Omental fat pad (tissue), 4 donors: ENCODE data around the gene ZNF319. TPM values are rescaled to one million over a fixed set of nuclear protein-coding genes. Genes with fewer than 3 reads are reported as not detected.

Experiments used
- ATAC-seq: fragments of 150-250 bp; one replicate; pipeline ENCODE4 v1.9.1; 2016; ENCODE audit warnings: mild to moderate bottlenecking, moderate library complexity; ENCODE audit not compliant: low FRiP score
- DNase-seq: peaks from one replicate; pipeline ENCODE4 v3.0.0-alpha.2; 2019; ENCODE audit warnings: low spot score
- total RNA-seq, 4 donors: library from RNA; depleted of rRNA; stranded (reverse); fragments of >200 nt; gene quantifications; one replicate each; pipeline ENCODE4 v1.1.0, GENCODE V29; 2016
- TF ChIP-seq, protein P1 (sequence below), 3 donors: fragments of 450-650 bp; IDR thresholded peaks; one replicate each; pipeline ENCODE4 v1.5.1; 2016 to 2017; ENCODE audit warnings: antibody characterized with exemption in 3 of 3, mild to moderate bottlenecking in 3 of 3, moderate library complexity in 2 of 3

Gene ZNF319
- total RNA-seq, 4 donors from 2014 or later: 3.2 to 9.1 (median 5.6) TPM

DNA sequence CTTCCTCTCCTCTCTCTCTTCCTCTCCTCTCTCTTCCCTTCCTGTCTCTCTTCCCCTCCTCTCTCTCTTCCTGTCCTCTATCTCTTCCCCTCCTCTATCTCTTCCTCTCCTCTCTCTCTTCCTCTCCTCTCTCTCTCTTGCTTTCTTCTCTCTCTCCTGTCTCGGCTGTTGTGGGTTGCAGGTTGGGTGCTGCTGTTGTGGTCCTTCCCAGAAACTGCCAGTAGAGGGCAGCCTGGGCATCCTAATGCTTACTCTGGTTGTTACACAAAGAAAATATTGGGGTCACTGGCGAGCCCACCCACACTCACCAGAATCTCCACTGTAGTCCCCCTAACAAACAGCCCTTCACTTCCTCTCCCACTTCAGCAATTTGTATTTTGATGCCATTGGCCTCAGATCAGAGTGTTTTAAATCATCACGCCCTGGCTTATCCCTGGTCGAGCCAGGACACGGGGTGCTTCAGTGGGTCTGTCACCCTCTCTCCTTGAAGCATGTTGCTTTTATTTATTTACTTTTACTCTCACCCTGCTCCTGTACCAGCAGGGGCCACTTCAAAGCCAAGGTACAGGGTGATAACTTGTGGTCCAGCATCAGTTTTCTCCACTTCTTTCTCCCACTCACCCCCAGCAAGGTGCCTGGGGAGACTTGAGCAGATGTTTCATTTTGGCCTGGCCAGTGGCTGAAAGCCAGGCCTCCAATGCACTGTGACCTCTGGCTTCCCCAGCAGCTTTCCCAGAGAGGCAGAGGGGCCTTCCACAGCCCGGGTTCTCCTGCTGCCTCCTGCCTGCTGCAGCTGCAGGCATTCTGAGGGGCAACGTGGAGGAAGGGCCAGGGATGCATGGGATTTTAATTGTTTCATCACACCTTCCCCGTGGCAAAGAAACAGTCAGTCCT lies 20.4 kb upstream of the ZNF319 start:
- peak; percentile 62 for DNase-seq
- ATAC-seq: no peak

DNA sequence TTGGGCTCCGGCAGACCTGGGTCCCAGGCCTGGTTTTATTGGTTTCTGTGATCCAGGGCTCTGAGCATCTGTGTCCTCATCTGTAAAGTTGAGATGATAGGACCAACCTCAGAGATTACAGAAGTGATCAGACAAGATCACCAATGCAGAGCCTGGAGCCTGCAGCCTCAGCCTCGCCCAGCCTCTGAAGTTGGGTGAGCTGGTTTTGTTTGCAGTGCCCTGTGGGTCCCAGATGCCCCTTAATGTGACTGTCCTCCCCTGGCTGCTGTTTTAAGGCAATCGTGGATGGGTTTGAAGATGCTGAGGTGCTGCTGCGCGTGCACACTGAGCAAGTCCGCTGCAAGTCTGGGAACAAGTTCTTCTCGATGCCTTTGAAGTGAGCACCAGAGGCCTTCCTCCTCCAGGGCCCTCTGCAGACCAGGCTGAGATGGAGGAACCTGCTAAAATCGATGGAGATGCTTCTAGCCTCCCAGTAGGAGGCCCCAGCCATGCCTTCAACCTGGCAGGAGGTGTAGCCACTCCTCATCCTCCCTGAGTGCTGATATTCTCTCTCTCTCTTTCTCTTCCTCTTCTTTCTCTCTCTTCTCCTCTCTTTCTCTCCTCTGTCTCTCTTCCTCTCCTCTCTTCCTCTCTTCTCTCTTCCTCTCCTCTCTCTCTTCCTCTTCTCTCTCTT lies 19.5 kb upstream of the ZNF319 start:
- ATAC-seq: no peak
- DNase-seq: no peak

More for the DNA sequence above, 20.4 kb upstream of the ZNF319 start:
- TF ChIP-seq, protein P1, sequence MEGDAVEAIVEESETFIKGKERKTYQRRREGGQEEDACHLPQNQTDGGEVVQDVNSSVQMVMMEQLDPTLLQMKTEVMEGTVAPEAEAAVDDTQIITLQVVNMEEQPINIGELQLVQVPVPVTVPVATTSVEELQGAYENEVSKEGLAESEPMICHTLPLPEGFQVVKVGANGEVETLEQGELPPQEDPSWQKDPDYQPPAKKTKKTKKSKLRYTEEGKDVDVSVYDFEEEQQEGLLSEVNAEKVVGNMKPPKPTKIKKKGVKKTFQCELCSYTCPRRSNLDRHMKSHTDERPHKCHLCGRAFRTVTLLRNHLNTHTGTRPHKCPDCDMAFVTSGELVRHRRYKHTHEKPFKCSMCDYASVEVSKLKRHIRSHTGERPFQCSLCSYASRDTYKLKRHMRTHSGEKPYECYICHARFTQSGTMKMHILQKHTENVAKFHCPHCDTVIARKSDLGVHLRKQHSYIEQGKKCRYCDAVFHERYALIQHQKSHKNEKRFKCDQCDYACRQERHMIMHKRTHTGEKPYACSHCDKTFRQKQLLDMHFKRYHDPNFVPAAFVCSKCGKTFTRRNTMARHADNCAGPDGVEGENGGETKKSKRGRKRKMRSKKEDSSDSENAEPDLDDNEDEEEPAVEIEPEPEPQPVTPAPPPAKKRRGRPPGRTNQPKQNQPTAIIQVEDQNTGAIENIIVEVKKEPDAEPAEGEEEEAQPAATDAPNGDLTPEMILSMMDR (IDR thresholded peaks at IDR 0.05): no peak

DNA sequence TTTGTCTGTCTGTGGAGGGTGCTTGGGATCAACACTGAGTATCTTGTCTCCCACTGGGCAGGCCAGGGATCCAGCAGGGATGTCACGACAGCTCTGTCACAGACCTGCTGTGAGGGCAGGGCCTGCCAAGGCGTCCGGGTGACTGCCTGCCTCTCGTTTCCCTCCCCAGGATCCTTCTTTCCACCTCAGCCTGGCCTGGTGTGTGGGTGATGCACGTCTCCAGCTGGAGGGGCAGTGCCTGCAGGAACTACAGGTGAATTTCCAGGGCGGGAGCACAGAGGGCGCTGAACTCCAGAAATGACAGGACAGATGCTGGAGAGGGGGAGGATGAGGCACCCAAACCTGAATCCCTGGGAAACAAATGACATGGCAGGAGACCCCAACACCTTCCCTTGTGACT lies 18.3 kb upstream of the ZNF319 start:
- TF ChIP-seq, protein P1 (IDR thresholded peaks at IDR 0.05): no peak
- DNase-seq (no peak), ATAC-seq (no peak)

More for the DNA sequence above, 19.5 kb upstream of the ZNF319 start:
- TF ChIP-seq, protein P1 (IDR thresholded peaks at IDR 0.05): no peak

DNA sequence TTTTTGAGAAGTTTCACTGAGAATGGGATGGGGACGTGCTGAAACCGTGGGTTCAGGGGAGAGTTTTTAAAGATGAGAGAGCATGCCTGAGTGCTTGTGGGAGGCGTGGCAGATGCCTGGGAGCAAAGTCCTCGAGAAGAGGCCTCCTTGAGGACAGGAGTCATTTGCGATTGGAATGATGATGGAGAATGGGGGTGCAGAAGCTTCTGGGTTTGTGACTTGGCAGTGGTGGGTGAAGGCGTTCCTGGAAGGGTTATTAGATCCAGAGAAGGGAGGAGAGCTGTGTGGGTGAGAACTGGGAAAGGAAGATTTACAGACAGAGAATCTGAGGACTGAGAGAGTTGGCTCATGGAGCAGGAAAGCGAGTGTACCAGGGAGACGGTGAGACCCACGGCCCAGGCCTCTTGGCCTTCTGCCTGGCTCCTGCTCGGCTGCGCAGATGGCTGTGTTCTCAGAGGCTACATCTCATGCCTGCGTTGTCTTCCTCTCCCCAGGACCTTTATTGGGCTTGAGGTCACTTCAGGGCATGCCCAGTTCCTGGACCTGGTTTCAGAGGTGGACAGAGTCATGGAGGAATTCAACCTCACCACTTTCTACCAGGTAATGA lies 16.5 kb upstream of the ZNF319 start:
- no peak for ATAC-seq
- DNase-seq: no peak
- TF ChIP-seq, protein P1 (IDR thresholded peaks at IDR 0.05): no peak

DNA sequence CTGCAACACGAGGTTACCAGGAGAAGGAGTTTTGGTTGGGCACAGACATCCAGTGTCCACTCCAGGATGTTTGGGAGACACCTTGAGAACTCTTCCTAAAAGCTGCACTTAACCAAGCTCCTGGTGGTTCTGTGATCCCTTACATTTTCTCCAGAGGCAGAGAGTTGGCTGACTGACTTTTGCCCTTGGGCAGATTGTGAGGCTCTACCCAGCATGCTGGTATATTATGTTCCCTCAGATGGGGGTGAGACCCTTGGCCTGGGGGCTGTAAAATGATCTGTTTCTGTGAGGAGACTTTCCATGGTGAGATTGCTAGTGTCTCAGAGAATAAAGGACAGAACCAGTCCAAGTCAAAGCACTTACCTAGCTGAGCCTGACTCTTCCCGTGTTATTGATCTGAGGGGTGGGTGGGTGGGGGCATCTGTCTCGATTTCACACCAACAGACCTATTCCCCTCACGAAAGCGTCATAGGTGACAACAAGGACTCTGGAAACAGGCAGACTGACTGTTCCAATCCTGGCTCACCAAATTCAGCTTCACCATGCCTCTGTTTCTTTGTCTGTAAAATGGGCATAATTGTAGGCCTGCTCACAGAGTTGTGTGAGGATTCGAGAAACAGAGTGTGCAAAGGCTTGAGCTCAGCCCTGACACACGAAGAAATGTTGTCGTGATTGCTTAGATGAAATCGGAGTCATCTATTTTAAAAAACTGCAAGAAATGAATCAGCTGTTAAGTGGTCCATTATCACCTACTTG lies 12.9 kb upstream of the ZNF319 start:
- no peak for DNase-seq
- ATAC-seq: no peak

DNA sequence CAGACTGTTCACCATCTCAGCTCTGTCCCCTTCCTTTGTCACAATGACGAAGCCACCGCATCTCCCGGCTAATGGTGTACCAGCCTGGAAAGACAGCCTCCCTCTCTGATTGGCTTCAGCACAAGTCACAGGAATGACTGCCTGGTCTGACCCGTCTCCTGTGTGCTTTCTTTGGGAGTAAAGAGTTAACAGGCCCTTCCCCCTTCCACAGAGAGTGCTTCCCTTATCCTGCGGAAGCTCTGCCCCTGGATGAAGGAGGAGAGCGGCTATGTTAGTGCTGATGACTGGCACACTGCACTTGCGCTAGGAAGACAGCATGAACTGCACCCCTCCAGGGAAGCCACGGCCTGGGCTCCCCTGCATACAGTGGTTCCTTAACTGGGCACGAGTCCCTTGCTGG lies 12.0 kb upstream of the ZNF319 start:
- TF ChIP-seq, protein P1 (IDR thresholded peaks at IDR 0.05): no peak
- ATAC-seq: no peak

More for the DNA sequence above, 12.9 kb upstream of the ZNF319 start:
- TF ChIP-seq, protein P1 (IDR thresholded peaks at IDR 0.05): no peak

More for the DNA sequence above, 12.0 kb upstream of the ZNF319 start:
- DNase-seq: no peak
